Raji (cell line): ENCODE measurements around the gene MRPL58.
A peak's percentile ranks its signal among the peaks of the same experiment; 100 is the strongest.

Experiments used
- POLR2A ChIP-seq: IDR thresholded peaks from 2 replicates; pipeline ENCODE4 v1.6.1; 2011; ENCODE audit warnings: low read depth, low read length, control low read depth; ENCODE audit not compliant: insufficient read depth

The MRPL58 gene

GRCh38 chr17:75012346-75013091, at the start of gene MRPL58:
TSS of gene MRPL58 (plus strand) at chr17:75012670. CDS start at chr17:75012687, 17 bp downstream.
- TF ChIP-seq POLR2A = peak; percentile 87

DNA sequence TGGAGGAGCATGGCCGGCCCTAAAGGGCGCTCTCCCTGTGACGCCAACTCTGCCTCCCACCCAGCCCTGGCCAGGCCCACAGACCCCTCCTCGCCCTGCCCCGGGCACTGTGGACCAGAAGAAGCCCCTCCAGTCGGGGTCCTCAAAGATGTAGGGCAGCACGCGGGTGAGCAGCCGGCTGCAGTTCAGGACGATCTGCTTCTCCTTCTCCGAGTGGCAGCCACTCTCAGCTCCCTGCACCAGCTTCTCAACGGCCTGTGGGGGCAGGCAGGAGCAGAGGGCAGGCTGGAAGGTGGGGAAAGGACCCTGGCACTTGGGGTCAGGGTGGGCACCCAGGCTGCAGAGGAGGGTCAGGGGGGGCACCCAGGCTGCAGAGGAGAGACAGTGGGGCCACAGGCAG, 48.8 kb upstream of the MRPL58 start:
- TF ChIP-seq POLR2A = no peak

GRCh38 chr17:74964246-74964761, 48.2 kb upstream of the MRPL58 start:
- TF ChIP-seq POLR2A = no peak

GRCh38 chr17:74964988-74965622, 47.4 kb upstream of the MRPL58 start:
- no peak for TF ChIP-seq POLR2A

- TF ChIP-seq POLR2A = no peak
These were observed 44.1 kb upstream of the MRPL58 start for GRCh38 chr17:74968361-74968780.

GRCh38 chr17:74970395-74970794, 42.1 kb upstream of the MRPL58 start:
- no peak for TF ChIP-seq POLR2A

GRCh38 chr17:74971069-74971841, 41.2 kb upstream of the MRPL58 start:
- no peak for TF ChIP-seq POLR2A

GRCh38 chr17:74971842-74972106, 40.7 kb upstream of the MRPL58 start:
- no peak for TF ChIP-seq POLR2A

DNA sequence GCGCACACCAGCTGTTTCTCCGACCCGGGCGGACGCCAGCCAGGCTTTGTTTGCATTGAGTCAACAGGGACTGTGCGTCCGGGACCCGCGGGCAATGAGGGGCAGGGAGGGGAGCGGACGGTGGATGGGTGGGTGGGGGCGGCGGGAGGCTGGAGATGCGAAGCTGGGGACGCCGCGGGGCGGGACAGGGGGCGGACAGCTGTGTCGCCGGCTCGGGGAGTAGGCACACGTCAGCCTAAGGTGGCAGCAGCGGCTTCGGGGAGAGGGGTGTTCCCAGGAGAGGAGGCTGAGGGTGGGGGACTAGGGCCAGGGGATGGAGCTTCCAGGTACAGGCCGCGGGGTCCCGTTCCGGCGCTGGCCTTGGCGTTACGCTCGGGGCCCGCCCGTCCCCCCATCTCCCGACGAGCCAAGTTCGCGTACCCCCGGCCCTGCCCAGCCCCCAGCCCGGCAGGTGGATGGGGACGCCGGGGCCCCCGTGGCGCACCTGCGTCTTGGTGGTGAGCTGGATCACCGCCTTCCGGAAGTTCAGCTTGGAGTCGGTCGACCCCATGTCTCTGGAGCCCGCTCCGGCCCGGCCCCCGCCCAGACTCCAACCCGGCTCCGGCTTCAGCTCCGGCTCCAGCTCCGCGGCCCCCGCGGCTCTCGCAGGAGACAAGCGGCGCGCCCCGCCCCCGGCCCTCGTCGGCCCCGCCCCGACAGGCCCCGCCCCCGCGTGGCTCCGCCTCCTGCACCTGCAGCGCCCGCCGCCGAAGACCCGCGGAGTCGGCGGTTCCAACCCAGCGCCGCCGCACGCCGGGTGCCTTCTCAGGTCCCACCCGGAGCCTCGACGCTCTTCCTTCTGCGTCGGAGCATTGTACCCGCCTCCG, 40.1 kb upstream of the MRPL58 start, which contains the start of gene HID1:
Gene HID1, minus strand, starts transcription at position 653 of the 866 bp plus-strand sequence. Its CDS starts 103 bp downstream, at position 550.
- no peak for TF ChIP-seq POLR2A

- TF ChIP-seq POLR2A = no peak
These were observed 39.5 kb upstream of the MRPL58 start for GRCh38 chr17:74972973-74973328.

GRCh38 chr17:74975943-74976342, 36.5 kb upstream of the MRPL58 start:
- no peak for TF ChIP-seq POLR2A

DNA sequence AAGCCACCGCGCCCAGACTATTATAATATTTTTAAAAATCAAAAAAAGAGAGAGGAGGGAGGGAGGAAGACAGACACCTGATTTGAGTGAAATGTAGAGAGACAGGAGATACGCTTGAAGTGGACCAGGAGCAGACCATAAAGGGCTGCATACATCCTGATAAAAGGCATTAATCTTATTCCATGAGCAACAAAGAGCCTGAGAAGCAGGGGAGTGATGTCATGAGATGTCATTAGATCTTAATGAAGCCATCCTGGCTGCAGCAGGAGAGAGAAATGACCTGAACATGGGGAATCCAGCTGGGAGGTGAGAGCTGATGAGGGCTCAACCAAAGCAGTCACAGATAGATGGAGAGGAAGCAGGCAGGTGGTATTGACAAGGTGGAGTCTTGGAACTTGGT, 34.7 kb upstream of the MRPL58 start:
- no peak for TF ChIP-seq POLR2A

GRCh38 chr17:74978240-74978639, 34.2 kb upstream of the MRPL58 start:
- no peak for TF ChIP-seq POLR2A

GRCh38 chr17:74979408-74980146, 32.9 kb upstream of the MRPL58 start:
- no peak for TF ChIP-seq POLR2A
